SK-N-SH (cell line): Measurements from ENCODE around the gene NCKAP5. TPM values are rescaled to one million over a fixed set of nuclear protein-coding genes. Genes with fewer than 3 reads are reported as not detected.

Source experiments
- CTCF ChIA-PET: fragments of 300-600, 350-600 bp; formaldehyde crosslinking; extraction: SDS; loops from one replicate; lab custom pipeline; 2021; lab: Yijun Ruan, JAX
- POLR2A ChIA-PET: fragments of 350-600 bp; sonication (Branson Sonifier 250); formaldehyde crosslinking; extraction: SDS; loops from one replicate; lab custom pipeline; 2020; ENCODE audit warnings: antibody characterized with exemption, inconsistent platforms; lab: Yijun Ruan, JAX
- DNase-seq: peaks from one replicate; pipeline ENCODE4 v3.0.0; 2012
- H2AFZ ChIP-seq: fragments of 200-600 bp; sonication (generic); 2 replicates; pipeline ENCODE4 v1.8.1; 2016; ENCODE audit warnings: antibody characterized with exemption, mild to moderate bottlenecking, low read depth
- H3F3A ChIP-seq: fragments of 200-600 bp; sonication (generic); replicated peaks from 2 replicates; pipeline ENCODE3; 2016; ENCODE audit warnings: antibody characterized with exemption, mild to moderate bottlenecking; ENCODE audit not compliant: insufficient read depth
- H3K27ac ChIP-seq, 2 experiments: fragments of 200-500 bp in 1 of 2; fragments of 200-600 bp in 1 of 2; sonication (Bioruptor generic) in 1 of 2; sonication (generic), shearing (Covaris generic) in 1 of 2; 2 replicates each; pipeline versions ENCODE4 v1.5.1 to v1.6.1; 2014 to 2016; ENCODE audit warnings: low read depth in 2 of 2, inconsistent platforms in 1 of 2, low read length in 1 of 2, mild to moderate bottlenecking in 1 of 2, mixed read lengths in 1 of 2
- H3K27me3 ChIP-seq: fragments of 200-600 bp; sonication (generic), shearing (Covaris generic); 2 replicates; pipeline ENCODE4 v1.6.1; 2016; ENCODE audit warnings: mixed run types; ENCODE audit not compliant: insufficient read depth
- H3K36me3 ChIP-seq, 2 experiments: fragments of 200-500 bp in 1 of 2; fragments of 200-600 bp in 1 of 2; sonication (Bioruptor generic) in 1 of 2; sonication (generic) in 1 of 2; replicated peaks in 1 of 2; 2 replicates each; pipeline versions ENCODE3 to v1.5.1; 2014 to 2016; ENCODE audit warnings: low read length in 1 of 2, mild to moderate bottlenecking in 1 of 2; ENCODE audit not compliant: insufficient read depth in 2 of 2, control insufficient read depth in 1 of 2
- H3K4me1 ChIP-seq, 2 experiments: fragments of 200-500 bp in 1 of 2; fragments of 200-600 bp in 1 of 2; sonication (Bioruptor generic) in 1 of 2; sonication (generic), shearing (Covaris generic) in 1 of 2; 2 replicates each; pipeline versions ENCODE4 v1.5.1 to v1.6.1; 2014 to 2016; ENCODE audit warnings: low read depth in 1 of 2, low read length in 1 of 2, mixed run types in 1 of 2; ENCODE audit not compliant: insufficient read depth in 2 of 2, control insufficient read depth in 1 of 2
- H3K4me2 ChIP-seq: fragments of 200-600 bp; sonication (generic), shearing (Covaris generic); 2 replicates; pipeline ENCODE4 v1.6.1; 2017; ENCODE audit warnings: mixed run types
- H3K4me3 ChIP-seq, 2 experiments: fragments of 200-500 bp in 1 of 2; fragments of 200-600 bp in 1 of 2; sonication (Bioruptor generic) in 1 of 2; sonication (generic), shearing (Covaris generic) in 1 of 2; 2 replicates each; pipeline versions ENCODE4 v1.5.1 to v1.8.1; 2014 to 2016; ENCODE audit warnings: low read depth in 2 of 2, inconsistent platforms in 1 of 2, low read length in 1 of 2, mild to moderate bottlenecking in 1 of 2, mixed read lengths in 1 of 2, moderate library complexity in 1 of 2
- H3K79me2 ChIP-seq: fragments of 200-600 bp; sonication (generic); 2 replicates; pipeline ENCODE4 v1.8.1; 2017; ENCODE audit warnings: mild to moderate bottlenecking; ENCODE audit not compliant: insufficient read depth
- H3K9ac ChIP-seq: fragments of 200-600 bp; sonication (generic); 2 replicates; pipeline ENCODE4 v1.6.1; 2017; ENCODE audit warnings: mixed run types
- H3K9me2 ChIP-seq: fragments of 200-600 bp; sonication (generic); 2 replicates; pipeline ENCODE4 v1.6.1; 2017; ENCODE audit warnings: mixed run types
- H3K9me3 ChIP-seq: fragments of 200-600 bp; sonication (generic); 2 replicates; pipeline ENCODE4 v1.6.1; 2017; ENCODE audit warnings: mixed run types, mild to moderate bottlenecking, moderate library complexity
- H4K20me1 ChIP-seq: fragments of 200-600 bp; sonication (generic); 2 replicates; pipeline ENCODE4 v1.6.1; 2017; ENCODE audit warnings: mild to moderate bottlenecking, mixed run types; ENCODE audit not compliant: insufficient read depth
- CTCF ChIP-seq: fragments of 200-600 bp; sonication (generic); IDR thresholded peaks from 2 replicates; pipeline ENCODE4 v1.6.1; 2017; ENCODE audit warnings: antibody characterized with exemption, mild to moderate bottlenecking, moderate library complexity
- EZH2phosphoT487 ChIP-seq: fragments of 200-600 bp; sonication (generic); IDR thresholded peaks from 2 replicates; pipeline ENCODE4 v1.6.1; 2017; ENCODE audit warnings: low read depth, mixed run types, mild to moderate bottlenecking, antibody characterized with exemption, moderate library complexity, borderline replicate concordance
- FOSL2 ChIP-seq: IDR thresholded peaks from 2 replicates; pipeline ENCODE4 v1.4.0; 2012; ENCODE audit warnings: low read depth, mild to moderate bottlenecking, moderate library complexity, borderline replicate concordance
- NFIC ChIP-seq: IDR thresholded peaks from 2 replicates; pipeline ENCODE4 v1.4.0; 2012; ENCODE audit warnings: borderline replicate concordance
- PBX3 ChIP-seq: IDR thresholded peaks from 2 replicates; pipeline ENCODE4; 2012
- SIN3A ChIP-seq: IDR thresholded peaks from 2 replicates; pipeline ENCODE4 v1.6.1; 2012; ENCODE audit warnings: low read depth, mild to moderate bottlenecking, low read length, moderate library complexity, borderline replicate concordance
- TCF12 ChIP-seq: IDR thresholded peaks from 2 replicates; pipeline ENCODE4 v1.4.0; 2012
- USF2 ChIP-seq: fragments of 150-350 bp; IDR thresholded peaks from 2 replicates; pipeline ENCODE4 v1.6.1; 2017; ENCODE audit warnings: antibody characterized with exemption, low read length, low read depth, borderline replicate concordance
- WGBS: methylation state at CpG from one replicate; pipeline ENCODE4 v1.1.6; 2017; ENCODE audit warnings: low lambda C conversion rate; 5-methylcytosine and 5-hydroxymethylcytosine counted together
- polyA plus RNA-seq, 3 experiments: library from polyadenylated mRNA; depleted of rRNA; stranded (reverse); fragments of >200 nt; gene quantifications; 2 replicates each; pipeline ENCODE4 v1.2.3, GENCODE V29; 2012

Gene NCKAP5
- polyA plus RNA-seq, 1 of the 3 experiments (the other 2 are of a cell fraction): 0.02 TPM

GRCh38 chr2:133484106-133484505, 84.2 kb downstream of the NCKAP5 start:
- CTCF ChIA-PET: no interaction called here
- POLR2A ChIA-PET: no interaction called here

GRCh38 chr2:133483181-133483580, 85.1 kb downstream of the NCKAP5 start:
- CTCF ChIA-PET: interaction anchor here (0.7 kb wide), 1 partner anchor 98 kb away, joined by 3 read pairs; no protein-coding TSS in a partner anchor
- Histone ChIP-seq H3K9me3 (no peaks in the 10 kb centered on the region), H3K79me2 (no peaks in the 10 kb centered on the region), H3K9ac (no peak overlapping the region), H3K4me1 (no peaks in the 10 kb centered on the region), H3K27me3 (no peaks in the 10 kb centered on the region), H3K36me3 (no peaks in the 10 kb centered on the region), H3K9me2 (no peaks in the 10 kb centered on the region), H3K4me3 (no peak overlapping the region)
- POLR2A ChIA-PET: no interaction called here
- no peak for TF ChIP-seq CTCF
- no peak for TF ChIP-seq NFIC
- TF ChIP-seq EZH2phosphoT487: no peak
- no peak for TF ChIP-seq PBX3
- TF ChIP-seq USF2: no peak
- peak; percentile 18; the same call in 1 of the 2 replicates for TF ChIP-seq TCF12
- TF ChIP-seq, all 33 proteins: peak for 1
- no peak for DNase-seq
- Histone ChIP-seq H2AFZ (no peak overlapping the region), H3F3A (no peaks in the 10 kb centered on the region), H3K27ac (no peak overlapping the region), H4K20me1 (no peaks in the 10 kb centered on the region), H3K4me2 (no peak overlapping the region)

More at GRCh38 chr2:133484106-133484505, 84.2 kb downstream of the NCKAP5 start:
- Histone ChIP-seq H3K9ac (no peak overlapping the region), H3K27me3 (no peaks in the 10 kb centered on the region), H3K4me2 (no peak overlapping the region), H3K27ac (no peak overlapping the region), H3K36me3 (no peaks in the 10 kb centered on the region), H4K20me1 (no peaks in the 10 kb centered on the region), H3F3A (no peaks in the 10 kb centered on the region), H3K4me3 (no peak overlapping the region), H3K4me1 (no peaks in the 10 kb centered on the region; a peak in 1 of 4 replicates), H3K9me2 (no peaks in the 10 kb centered on the region), H2AFZ (no peak overlapping the region), H3K79me2 (no peaks in the 10 kb centered on the region), H3K9me3 (no peaks in the 10 kb centered on the region)
- TF ChIP-seq FOSL2 (no peak), TCF12 (peak; percentile 28; the same call in 1 of the 2 replicates), SIN3A (no peak)
- WGBS: 49% methylated on average over 3 of the region's 3 CpGs
- no peak for DNase-seq
